NCI-H1048 (cell line): ENCODE data around the gene NRXN3.
"Not testable (repeated sequence)": the region's sequence is repeated elsewhere in the genome, so short reads cannot be mapped to it uniquely, and the experiment has no call there.

Experiments
- DNase-seq: peaks from one replicate; lab custom pipeline; 2025; lab: John Stamatoyannopoulos, UW

NRXN3 gene

DNA sequence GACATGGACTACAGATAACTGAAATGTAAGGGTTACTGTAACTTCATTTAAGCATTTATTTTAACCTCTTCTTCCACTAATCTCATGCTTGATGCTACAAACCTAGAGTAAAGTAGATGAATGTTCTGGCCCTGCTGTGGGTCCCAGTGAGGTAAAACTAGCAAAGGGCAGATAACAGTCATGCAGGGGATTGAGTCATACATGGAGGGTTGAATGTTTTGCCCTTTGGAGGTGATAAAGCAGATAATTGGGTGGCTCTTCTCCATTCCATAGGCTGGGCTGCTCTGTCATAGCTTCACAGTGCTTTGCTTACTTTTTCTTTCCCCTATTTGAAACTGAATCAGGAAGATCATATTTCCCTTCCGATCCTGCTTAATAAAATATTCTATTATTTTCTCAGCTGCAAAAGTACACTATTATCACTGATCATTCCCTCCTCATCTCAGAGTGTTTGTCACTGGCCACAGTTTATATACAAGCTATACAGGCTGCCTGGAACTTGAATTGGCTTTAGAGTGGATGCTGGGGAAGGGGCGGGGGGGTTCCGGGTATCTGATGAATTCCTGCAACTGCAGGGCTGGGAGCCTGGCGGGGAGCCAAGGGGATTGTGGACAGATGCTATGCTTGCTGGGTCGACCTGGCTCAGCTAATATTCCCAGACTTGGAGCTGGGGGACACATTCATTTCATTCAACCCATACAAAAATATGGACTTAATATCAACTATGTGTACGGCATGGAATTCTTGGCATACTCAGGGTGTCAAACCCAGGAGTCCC is 235.1 kb downstream of the NRXN3 start:
- no peak for DNase-seq

- no peak for DNase-seq
Measured at GRCh38 chr14:78412475-78412874, 242.3 kb downstream of the NRXN3 start.

GRCh38 chr14:78414172-78414571 is 244.0 kb downstream of the NRXN3 start:
- no peak for DNase-seq

DNA sequence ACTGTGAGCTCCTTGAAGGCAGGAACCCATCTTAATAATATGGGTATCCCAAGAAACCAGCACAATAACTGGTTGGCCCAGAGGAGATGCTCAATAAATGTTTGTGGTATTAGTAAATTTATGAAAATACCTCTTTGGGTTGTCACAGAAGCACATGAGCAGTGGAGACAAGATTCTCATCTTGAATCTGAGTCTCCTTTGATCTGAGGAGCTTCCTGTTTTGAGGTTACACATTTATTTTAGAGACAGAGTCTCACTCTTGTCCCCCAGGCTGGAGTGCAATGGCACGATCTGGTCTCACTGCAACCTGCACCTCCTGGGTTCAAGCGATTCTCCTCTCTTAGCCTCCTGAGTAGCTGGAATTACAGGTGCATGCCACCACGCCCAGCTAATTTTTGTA is 247.4 kb downstream of the NRXN3 start:
- DNase-seq = no peak

DNA sequence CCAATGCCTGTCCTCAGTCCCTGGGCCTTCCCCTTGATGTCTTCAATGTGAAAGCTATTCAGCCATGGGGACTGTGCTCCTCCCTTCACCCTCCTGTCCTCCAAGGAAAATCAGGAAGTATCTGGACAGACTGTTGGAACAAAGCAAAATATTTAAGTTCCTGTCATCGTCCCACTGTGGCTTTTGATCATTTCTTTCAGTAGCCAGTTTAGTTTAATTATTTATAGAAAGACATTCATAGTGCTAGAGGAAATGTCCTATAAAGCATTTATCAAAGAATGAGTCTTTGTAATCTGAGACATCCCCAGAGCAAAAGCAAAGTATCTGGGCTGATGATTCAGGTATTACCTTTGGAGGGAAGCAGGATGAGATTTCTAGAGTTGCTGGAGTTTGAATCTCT is 254.1 kb downstream of the NRXN3 start:
- DNase-seq = no peak

DNA sequence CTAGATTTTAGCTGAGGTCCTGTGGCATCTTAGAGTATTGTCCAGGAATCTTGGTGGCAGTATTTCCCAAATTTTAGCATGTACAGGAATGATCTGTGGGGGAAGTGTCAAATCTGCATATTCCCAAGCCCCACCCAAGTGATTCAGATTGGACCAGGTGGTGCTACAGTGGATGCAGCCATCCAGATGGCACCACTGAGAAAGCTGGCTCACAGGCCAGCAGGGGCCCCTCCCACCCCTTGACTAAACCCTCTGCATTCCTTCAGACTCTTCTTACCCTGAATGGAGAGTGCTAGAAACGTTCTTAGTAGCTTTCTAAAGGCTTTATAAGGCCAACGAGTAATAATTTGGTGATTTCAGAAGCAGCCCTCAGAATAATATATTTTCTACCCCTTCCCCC is 255.2 kb downstream of the NRXN3 start:
- DNase-seq = no peak

GRCh38 chr14:78425782-78426181 is 255.6 kb downstream of the NRXN3 start:
- DNase-seq = no peak

- DNase-seq = no peak
Measured at GRCh38 chr14:78432046-78432445, 261.9 kb downstream of the NRXN3 start.

DNA sequence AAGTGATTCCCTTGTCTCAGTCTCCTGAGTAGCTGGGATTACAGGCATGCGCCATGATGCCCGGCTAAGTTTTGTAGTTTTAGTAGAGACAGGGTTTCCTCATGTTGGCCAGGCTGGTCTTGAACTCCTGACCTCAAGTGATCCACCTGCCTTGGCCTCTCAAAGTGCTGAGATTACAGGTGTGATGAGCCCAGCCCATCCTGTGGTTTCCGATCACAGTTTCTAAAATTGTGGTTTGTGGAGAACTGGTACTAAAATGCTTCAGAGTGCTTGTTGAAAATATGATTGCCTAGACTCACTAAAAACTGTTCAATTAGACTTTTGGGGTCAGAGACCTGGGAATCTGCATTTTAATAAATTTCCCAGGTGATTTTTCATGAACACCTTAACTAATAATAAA is 267.3 kb downstream of the NRXN3 start:
- not testable (repeated sequence) for DNase-seq

GRCh38 chr14:78440356-78440894 is 270.3 kb downstream of the NRXN3 start:
- no peak for DNase-seq

DNA sequence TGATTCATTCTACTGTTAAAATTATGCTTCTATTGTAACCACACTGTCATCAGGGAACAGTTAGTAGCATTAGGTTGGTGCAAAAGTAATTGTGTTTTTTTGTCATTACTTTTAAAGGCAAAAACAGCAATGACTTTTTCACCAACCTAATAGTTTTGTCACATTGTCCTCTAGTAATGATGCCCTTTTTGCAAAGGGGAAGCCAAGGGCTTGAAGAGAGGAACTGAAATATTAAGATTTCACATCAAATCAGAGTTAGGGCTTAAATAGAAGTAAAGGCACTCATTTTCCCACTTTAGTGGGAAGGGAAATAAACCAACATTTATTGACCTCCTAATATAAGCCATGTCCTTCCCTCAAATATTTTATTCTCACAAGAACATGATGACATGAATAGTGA is 273.7 kb downstream of the NRXN3 start:
- DNase-seq = no peak

- DNase-seq = no peak
Measured at GRCh38 chr14:78445275-78445674, 275.1 kb downstream of the NRXN3 start.

DNA sequence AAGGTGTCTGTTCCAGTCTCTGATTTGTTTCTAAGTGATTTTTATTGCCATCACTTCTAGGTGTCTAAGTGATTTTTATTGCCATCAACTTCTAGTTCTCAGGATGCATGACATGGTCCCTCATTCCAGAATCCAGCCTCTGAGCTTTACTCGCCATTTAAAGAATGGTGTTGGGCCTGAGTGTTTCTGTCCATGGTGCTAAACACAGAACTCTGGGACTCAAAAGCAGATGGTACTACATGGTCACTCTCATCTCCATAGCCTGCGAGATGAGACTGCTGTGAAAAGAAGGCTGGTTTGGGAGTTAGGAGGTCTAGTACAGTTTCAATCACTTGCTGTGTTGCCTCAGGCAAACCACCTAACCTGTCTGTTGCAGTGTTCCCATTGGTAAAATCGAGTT is 276.6 kb downstream of the NRXN3 start:
- no peak for DNase-seq

GRCh38 chr14:78448164-78449094 is 278.3 kb downstream of the NRXN3 start:
- no peak for DNase-seq

GRCh38 chr14:78450669-78451318 is 280.6 kb downstream of the NRXN3 start:
- DNase-seq = no peak

DNA sequence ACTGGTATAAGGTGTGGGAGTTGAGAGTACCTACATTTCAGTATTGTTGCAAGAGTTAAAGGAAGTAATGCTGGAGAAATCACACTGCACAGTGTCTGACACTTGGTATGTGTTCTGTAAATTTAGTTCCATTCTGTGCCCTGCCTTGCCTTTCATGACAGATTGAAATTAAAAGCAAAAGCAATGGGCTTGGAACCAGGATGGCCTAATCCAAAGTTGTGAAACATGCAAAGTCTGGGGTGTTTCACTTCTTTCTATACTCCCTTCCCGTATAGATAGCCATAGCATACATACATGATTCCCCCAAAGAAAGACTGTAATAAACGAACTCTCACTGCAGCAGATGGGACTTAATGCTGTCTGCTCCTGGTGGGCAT is 281.1 kb downstream of the NRXN3 start:
- DNase-seq = no peak

DNA sequence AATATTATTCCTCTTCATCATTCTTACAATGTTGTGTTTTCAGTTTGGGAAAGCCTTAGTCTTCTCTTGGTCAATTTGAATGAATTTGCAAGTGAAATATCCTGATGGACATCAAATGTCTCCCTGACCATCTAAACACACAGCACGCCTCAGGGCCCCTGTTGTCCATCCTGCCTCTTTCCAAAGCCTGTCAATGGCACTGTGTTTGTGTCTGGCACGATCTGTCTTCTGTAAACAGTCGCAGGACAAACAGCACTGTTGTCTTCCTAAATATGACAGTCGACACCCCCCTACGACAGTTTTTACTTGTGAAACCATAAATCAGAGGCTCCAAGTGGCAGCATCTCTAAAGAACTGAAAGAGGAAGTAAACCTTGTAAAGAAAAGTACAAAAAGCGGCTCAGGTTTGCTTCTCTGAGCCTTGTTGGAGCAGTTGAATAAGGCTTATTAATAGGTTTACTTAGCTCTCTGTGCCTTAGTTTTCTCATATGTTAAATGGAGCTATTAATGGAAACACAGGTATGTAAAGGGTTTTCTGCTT is 285.8 kb downstream of the NRXN3 start:
- no peak for DNase-seq

GRCh38 chr14:78469947-78470346 is 299.8 kb downstream of the NRXN3 start:
- no peak for DNase-seq

- DNase-seq = no peak
Measured at GRCh38 chr14:78479127-78479780, 309.1 kb downstream of the NRXN3 start.

DNA sequence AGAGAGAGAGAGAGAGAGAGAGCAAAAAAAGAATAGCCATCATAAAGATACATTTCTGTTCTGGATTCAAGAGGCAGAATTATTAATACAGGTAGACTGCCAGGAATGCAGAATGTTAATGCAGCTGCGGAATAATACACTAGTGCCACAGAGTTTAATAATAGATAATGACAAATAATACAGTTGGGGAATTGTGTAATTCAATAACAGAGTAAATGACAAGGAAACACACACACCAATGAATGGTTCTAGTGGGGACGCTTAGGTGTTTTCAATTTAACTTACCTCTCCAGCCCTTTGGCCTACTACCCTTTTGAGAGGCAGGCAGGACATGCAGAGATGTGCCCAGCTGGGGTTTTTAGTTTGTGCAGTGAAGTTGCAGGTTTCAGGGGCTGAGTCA is 313.9 kb downstream of the NRXN3 start:
- DNase-seq = no peak

GRCh38 chr14:78486081-78486480 is 315.9 kb downstream of the NRXN3 start:
- DNase-seq = no peak

- DNase-seq = no peak
Measured at GRCh38 chr14:78486621-78487020, 316.4 kb downstream of the NRXN3 start.
